ENCODE results near the gene BAHCC1.

- TF ChIP-seq TCF4 (CRISPR knock-in tag; IDR thresholded peaks at IDR 0.05; ENCODE audit: borderline replicate concordance) (no peak), TSHZ2 (CRISPR knock-in tag; IDR thresholded peaks at IDR 0.05) (no peak), ESRRG (CRISPR knock-in tag; IDR thresholded peaks at IDR 0.05) (no peak), CREB5 (CRISPR knock-in tag; IDR thresholded peaks at IDR 0.05; ENCODE audit: low read depth) (no peak), ZC3H10 (CRISPR knock-in tag; IDR thresholded peaks at IDR 0.05) (no peak), GLIS3 (CRISPR knock-in tag; IDR thresholded peaks at IDR 0.05) (no peak), SNAI2 (CRISPR knock-in tag; IDR thresholded peaks at IDR 0.05) (no peak), ARNTL (CRISPR knock-in tag; IDR thresholded peaks at IDR 0.05; ENCODE audit: borderline replicate concordance, low read depth) (no peak), PATZ1 (CRISPR knock-in tag; IDR thresholded peaks at IDR 0.05; ENCODE audit: borderline replicate concordance) (no peak)
Observed at GRCh38 chr17:81359218-81359617, 36.0 kb upstream of the BAHCC1 start.

Measured in SK-N-SH treated with all-trans-retinoic acid at 6 μM for 48 hours (cell line).